IMR-90 (cell line): ENCODE data around the gene DOCK1. TPM values are rescaled to one million over a fixed set of nuclear protein-coding genes. Genes with fewer than 3 reads are reported as not detected.

ENCODE experiments used
- ATAC-seq: fragments of 200-7000 bp; cut with Tn5 transposase; 2 replicates; pipeline ENCODE4 v1.9.1; 2020; ENCODE audit warnings: low read depth, mild to moderate bottlenecking, moderate library complexity
- BruUV-seq: library from RNA; stranded (reverse); fragments of 400-500 nt; replicated peaks from 2 replicates; lab custom pipeline; 2021; lab: Mats Ljungman, UMichigan
- CTCF ChIA-PET: fragments of 300-600 bp; formaldehyde crosslinking; extraction: SDS; loops from one replicate; lab custom pipeline; 2021; ENCODE audit warnings: antibody characterized with exemption; lab: Yijun Ruan, JAX
- POLR2A ChIA-PET: fragments of 300-600 bp; sonication (Branson Sonifier 250); formaldehyde crosslinking; loops from one replicate; lab custom pipeline; 2022; ENCODE audit warnings: antibody characterized with exemption; ENCODE audit not compliant: unreplicated experiment; lab: Charles Lee
- DNase-seq: peaks from one replicate; pipeline ENCODE4 v3.0.0; 2013
- H2AFZ ChIP-seq: replicated peaks from 2 replicates; pipeline ENCODE3; 2013; ENCODE audit warnings: low read length, mild to moderate bottlenecking; ENCODE audit not compliant: poor library complexity
- H2AK5ac ChIP-seq: 2 replicates; pipeline ENCODE4 v1.6.1; 2013; ENCODE audit warnings: low read depth, low read length, inconsistent platforms
- H2AK9ac ChIP-seq: replicated peaks from 2 replicates; pipeline ENCODE3; 2013; ENCODE audit warnings: mild to moderate bottlenecking, low read depth, low read length, moderate library complexity; ENCODE audit not compliant: poor library complexity
- H2BK120ac ChIP-seq: 2 replicates; pipeline ENCODE4 v1.6.1; 2013; ENCODE audit warnings: low read depth, low read length, inconsistent platforms
- H2BK15ac ChIP-seq: 3 replicates; pipeline ENCODE4 v1.6.1; 2013; ENCODE audit warnings: low read depth, low read length, inconsistent platforms
- H2BK20ac ChIP-seq: 2 replicates; pipeline ENCODE4 v1.6.1; 2013; ENCODE audit warnings: low read depth, mild to moderate bottlenecking, inconsistent platforms, low read length, moderate library complexity
- H2BK5ac ChIP-seq: 2 replicates; pipeline ENCODE4 v1.6.1; 2013; ENCODE audit warnings: mild to moderate bottlenecking, low read depth, low read length, inconsistent platforms; ENCODE audit not compliant: poor library complexity, severe bottlenecking
- H3K14ac ChIP-seq: replicated peaks from 2 replicates; pipeline ENCODE4 v1.6.1; 2013; ENCODE audit warnings: low read depth, low read length, inconsistent platforms
- H3K18ac ChIP-seq: 2 replicates; pipeline ENCODE4 v1.6.1; 2013; ENCODE audit warnings: low read depth, low read length, control low read depth
- H3K23ac ChIP-seq: 2 replicates; pipeline ENCODE4 v1.6.1; 2013; ENCODE audit warnings: low read depth, low read length, inconsistent platforms
- H3K27ac ChIP-seq: 2 replicates; pipeline ENCODE4 v1.5.1; 2013; ENCODE audit warnings: mild to moderate bottlenecking, control low read depth, low read length; ENCODE audit not compliant: insufficient read depth
- H3K27me3 ChIP-seq: 2 replicates; pipeline ENCODE4 v1.6.1; 2013; ENCODE audit warnings: low read length; ENCODE audit not compliant: control insufficient read depth, insufficient read depth
- H3K36me3 ChIP-seq: 2 replicates; pipeline ENCODE4 v1.6.1; 2013; ENCODE audit warnings: low read length, mixed read lengths; ENCODE audit not compliant: control insufficient read depth, insufficient read depth
- H3K4ac ChIP-seq: 2 replicates; pipeline ENCODE4 v1.6.1; 2013; ENCODE audit warnings: low read depth, low read length, inconsistent platforms
- H3K4me1 ChIP-seq: 2 replicates; pipeline ENCODE4 v1.6.1; 2013; ENCODE audit warnings: low read length, mixed read lengths; ENCODE audit not compliant: control insufficient read depth, insufficient read depth
- H3K4me2 ChIP-seq: 2 replicates; pipeline ENCODE4 v1.6.1; 2013; ENCODE audit warnings: low read depth, mild to moderate bottlenecking, control low read depth, low read length, moderate library complexity
- H3K4me3 ChIP-seq: 2 replicates; pipeline ENCODE4 v1.5.1; 2013; ENCODE audit warnings: low read depth, mild to moderate bottlenecking, control low read depth, low read length, moderate library complexity; ENCODE audit not compliant: insufficient read depth
- H3K56ac ChIP-seq: 2 replicates; pipeline ENCODE4 v1.6.1; 2013; ENCODE audit warnings: low read length, inconsistent platforms; ENCODE audit not compliant: insufficient read depth; ENCODE audit errors: extremely low read depth
- H3K79me1 ChIP-seq, 2 experiments: 2 replicates each; pipeline ENCODE4 v1.6.1; 2013; ENCODE audit warnings: low read length in 2 of 2, inconsistent platforms in 1 of 2, low read depth in 1 of 2
- H3K9ac ChIP-seq: 2 replicates; pipeline ENCODE4 v1.6.1; 2013; ENCODE audit warnings: low read depth, low read length, control low read depth
- H3K9me1 ChIP-seq: 2 replicates; pipeline ENCODE4 v1.6.1; 2013; ENCODE audit warnings: low read length, inconsistent platforms; ENCODE audit not compliant: insufficient read depth
- H3K9me3 ChIP-seq: 2 replicates; pipeline ENCODE4 v1.6.1; 2013; ENCODE audit warnings: low read length; ENCODE audit not compliant: control insufficient read depth, insufficient read depth
- H4K20me1 ChIP-seq: 2 replicates; pipeline ENCODE4 v1.6.1; 2013; ENCODE audit warnings: low read length, inconsistent platforms; ENCODE audit not compliant: insufficient read depth
- H4K5ac ChIP-seq: 2 replicates; pipeline ENCODE4 v1.6.1; 2013; ENCODE audit warnings: mild to moderate bottlenecking, low read depth, low read length, control low read depth
- H4K8ac ChIP-seq, 2 experiments: 2 replicates each; pipeline ENCODE4 v1.6.1; 2013; ENCODE audit warnings: low read depth in 2 of 2, low read length in 2 of 2, control low read depth in 1 of 2, inconsistent platforms in 1 of 2
- H4K91ac ChIP-seq: 2 replicates; pipeline ENCODE4 v1.6.1; 2013; ENCODE audit warnings: low read depth, low read length, inconsistent platforms; ENCODE audit not compliant: insufficient read depth
- BHLHE40 ChIP-seq: fragments of 150-350 bp; IDR thresholded peaks from 2 replicates; pipeline ENCODE4 v1.6.1; 2016; ENCODE audit warnings: mild to moderate bottlenecking, low read depth, low read length
- CEBPB ChIP-seq: IDR thresholded peaks from 2 replicates; pipeline ENCODE4 v1.6.1; 2012; ENCODE audit warnings: low read depth, low read length, improper control_type of control experiment
- CHD1 ChIP-seq: IDR thresholded peaks from 2 replicates; pipeline ENCODE4 v1.6.1; 2012; ENCODE audit warnings: low read depth, low read length, improper control_type of control experiment
- CTCF ChIP-seq: conservative IDR thresholded peaks from 2 replicates; pipeline ENCODE4 v1.5.1; 2012; ENCODE audit warnings: mild to moderate bottlenecking, low read depth, low read length, improper control_type of control experiment
- ELK1 ChIP-seq: fragments of 150-350 bp; IDR thresholded peaks from 2 replicates; pipeline ENCODE4 v1.6.1; 2016; ENCODE audit warnings: low read depth, mild to moderate bottlenecking, low read length, moderate library complexity, borderline replicate concordance
- FOS ChIP-seq: fragments of 150-350 bp; IDR thresholded peaks from 2 replicates; pipeline ENCODE4 v1.6.1; 2016; ENCODE audit warnings: low read depth, low read length
- MAFK ChIP-seq: IDR thresholded peaks from 2 replicates; pipeline ENCODE4 v1.6.1; 2012; ENCODE audit warnings: low read depth, low read length, improper control_type of control experiment
- MXI1 ChIP-seq: IDR thresholded peaks from 2 replicates; pipeline ENCODE4 v1.6.1; 2012; ENCODE audit warnings: low read depth, mild to moderate bottlenecking, low read length, moderate library complexity, borderline replicate concordance
- NFE2L2 ChIP-seq: fragments of 150-350 bp; IDR thresholded peaks from 2 replicates; pipeline ENCODE4 v1.6.1; 2016; ENCODE audit warnings: low read depth, mild to moderate bottlenecking, low read length
- POLR2A ChIP-seq: IDR thresholded peaks from 2 replicates; pipeline ENCODE4 v1.6.1; 2012; ENCODE audit warnings: mild to moderate bottlenecking, low read depth, low read length
- RAD21 ChIP-seq: IDR thresholded peaks from 2 replicates; pipeline ENCODE4 v1.6.1; 2012; ENCODE audit warnings: low read length, improper control_type of control experiment
- RCOR1 ChIP-seq: IDR thresholded peaks from 2 replicates; pipeline ENCODE4 v1.6.1; 2012; ENCODE audit warnings: mild to moderate bottlenecking, low read length, improper control_type of control experiment; ENCODE audit not compliant: insufficient replicate concordance
- RFX5 ChIP-seq: IDR thresholded peaks from 2 replicates; pipeline ENCODE4 v1.8.0; 2012; ENCODE audit warnings: low read depth, mild to moderate bottlenecking, low read length, moderate library complexity
- SMC3 ChIP-seq: fragments of 150-350 bp; IDR thresholded peaks from 2 replicates; pipeline ENCODE4 v1.6.1; 2016; ENCODE audit warnings: low read depth, mild to moderate bottlenecking, antibody characterized with exemption, low read length, moderate library complexity
- USF2 ChIP-seq: fragments of 150-350 bp; IDR thresholded peaks from 2 replicates; pipeline ENCODE4 v1.6.1; 2017; ENCODE audit warnings: mild to moderate bottlenecking, antibody characterized with exemption, low read length, low read depth
- WGBS, 2 experiments: methylation state at CpG; one replicate each; pipeline versions ENCODE4 v1.1.5 to v1.1.7; 2013; ENCODE audit warnings: missing lambda C conversion rate in 2 of 2; ENCODE audit not compliant: insufficient read length in 1 of 2; ENCODE audit errors: extremely low coverage in 2 of 2; 5-methylcytosine and 5-hydroxymethylcytosine counted together
- dilution Hi-C: fragments of 300-500 bp; cut with HindIII; formaldehyde crosslinking; loops from one replicate; pipeline ENCODE4 v1.14.3; 2018; ENCODE audit warnings: low sequenced_read_pairs; ENCODE audit not compliant: unreplicated experiment
- in situ Hi-C: fragments of 300-500 bp; cut with MboI; formaldehyde crosslinking; loops from 3 replicates; pipeline ENCODE4 v1.14.3; 2019; ENCODE audit warnings: low sequenced_read_pairs, inconsistent platforms, mixed read lengths
- intact Hi-C: fragments of 100-400 bp; cut with micrococcal nuclease; formaldehyde crosslinking; loops from 2 replicates; pipeline ENCODE4 v1.10.0; 2022
- polyA plus RNA-seq, 3 experiments: library from polyadenylated mRNA; depleted of rRNA; stranded (reverse); fragments of >200 nt; gene quantifications; 2 replicates each; pipeline ENCODE4 v1.2.3, GENCODE V29; 2012; ENCODE audit warnings: low replicate concordance in 1 of 3
- total RNA-seq: library from RNA; depleted of rRNA; stranded (reverse); fragments of >200 nt; gene quantifications from 2 replicates; pipeline ENCODE4 v1.2.3, GENCODE V29; 2012

DOCK1 gene
- total and polyA plus RNA-seq, 2 of the 4 experiments (the other 2 are of a cell fraction), result 28.2 to 71.0 TPM

- Histone ChIP-seq H2BK20ac (peak overlapping the region; percentile 63; the same call in 1 of the 2 replicates), H3K23ac (peak overlapping the region; percentile 51; the same call in 1 of the 2 replicates), H3K9me3 (no peaks in the 10 kb centered on the region), H3K56ac (no peak overlapping the region; the same call in 1 of the 2 replicates), H2BK5ac (no peak overlapping the region), H3K4ac (peak overlapping the region; percentile 62; the same call in 1 of the 2 replicates), H3K14ac (peak overlapping the region; percentile 63), H3K27me3 (no peaks in the 10 kb centered on the region), H4K8ac (peak overlapping the region; percentile 70 to 78; a peak in 3 of 4 replicates), H4K91ac (peak overlapping the region; percentile 57), H3K27ac (peak overlapping the region; percentile 23; the same call in 1 of the 2 replicates), H2AFZ (no peak overlapping the region), H3K4me1 (peaks cover 5% of the 10 kb centered on the region), H3K9ac (no peak overlapping the region), H2BK15ac (no peak overlapping the region), H3K36me3 (peaks cover 13% of the 10 kb centered on the region), H3K4me2 (no peak overlapping the region), H3K4me3 (no peak overlapping the region), H2AK5ac (peak overlapping the region; percentile 4; the same call in 1 of the 2 replicates), H3K79me1 (no peaks in the 10 kb centered on the region; a peak in 1 of 4 replicates), H2BK120ac (peak overlapping the region; percentile 52), H4K20me1 (no peaks in the 10 kb centered on the region), H3K9me1 (peaks cover 7% of the 10 kb centered on the region; the same call in 1 of the 2 replicates), H4K5ac (no peak overlapping the region), H3K18ac (peak overlapping the region; percentile 57), H2AK9ac (no peak overlapping the region)
- CTCF ChIA-PET, result no interaction called here
- POLR2A ChIA-PET, result no interaction called here
- TF ChIP-seq USF2 (no peak), MXI1 (no peak), FOS (no peak), CEBPB (no peak), RAD21 (no peak), SMC3 (no peak), BHLHE40 (no peak), RFX5 (no peak), RCOR1 (no peak), POLR2A (no peak), CHD1 (no peak), CTCF (no peak), NFE2L2 (no peak), MAFK (no peak), ELK1 (no peak)
- WGBS, 2 experiments, result no CpG with 5 or more reads among the region's 3 CpGs
- dilution Hi-C loops, result no loop called here
- peak; percentile 53 for DNase-seq
- BruUV-seq, result no TSS peak
- intact Hi-C loops, result no loop called here
- in situ Hi-C loops, result no loop called here
- ATAC-seq, result peak; percentile 69
Measured at GRCh38 chr10:127349737-127350136, 444.5 kb downstream of the DOCK1 start.
